Epithelial cell of prostate (primary cell): ENCODE results near the gene NEDD4L.

Experiments
- DNase-seq: peaks from one replicate; pipeline ENCODE4 v3.0.0-alpha.2; 2011; ENCODE audit warnings: low read depth, low spot score
- H3K27ac ChIP-seq: fragments of 450-650 bp; 2 replicates; pipeline ENCODE4 v1.5.1; 2017; ENCODE audit warnings: mild to moderate bottlenecking

Gene NEDD4L

GRCh38 chr18:58397385-58398132 lies 353.5 kb downstream of the NEDD4L start:
- DNase-seq, result no peak
- no peak overlapping the region for H3K27ac ChIP-seq

GRCh38 chr18:58398648-58399398 lies 354.8 kb downstream of the NEDD4L start:
- DNase-seq, result no peak
- no peak overlapping the region for H3K27ac ChIP-seq

DNA sequence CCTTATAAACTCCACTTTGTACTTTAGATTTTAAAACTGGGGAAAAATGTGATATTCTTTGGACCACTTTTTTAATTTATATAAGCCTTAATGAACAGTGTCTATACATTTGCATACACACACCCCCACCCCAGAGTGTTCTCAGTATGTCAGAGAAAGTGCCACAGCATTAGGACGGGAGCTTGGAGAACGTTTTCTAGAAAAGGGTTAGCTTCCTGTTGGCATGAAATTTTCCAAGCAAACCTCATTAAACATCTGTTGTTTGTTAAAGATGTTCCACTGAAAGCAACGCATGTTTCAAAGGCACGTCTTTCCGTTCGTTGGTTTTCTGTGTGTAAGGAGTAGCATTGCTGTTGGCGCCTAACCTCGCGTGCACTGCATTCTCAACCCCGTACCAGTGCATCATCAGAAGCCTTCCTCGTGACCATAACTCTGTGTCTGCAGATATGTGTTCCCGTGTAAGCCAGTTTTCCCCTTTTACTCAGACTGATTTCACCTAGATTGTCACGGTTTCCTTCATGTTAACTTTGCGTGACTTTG lies 356.4 kb downstream of the NEDD4L start:
- H3K27ac ChIP-seq, result no peak overlapping the region
- DNase-seq, result no peak

DNA sequence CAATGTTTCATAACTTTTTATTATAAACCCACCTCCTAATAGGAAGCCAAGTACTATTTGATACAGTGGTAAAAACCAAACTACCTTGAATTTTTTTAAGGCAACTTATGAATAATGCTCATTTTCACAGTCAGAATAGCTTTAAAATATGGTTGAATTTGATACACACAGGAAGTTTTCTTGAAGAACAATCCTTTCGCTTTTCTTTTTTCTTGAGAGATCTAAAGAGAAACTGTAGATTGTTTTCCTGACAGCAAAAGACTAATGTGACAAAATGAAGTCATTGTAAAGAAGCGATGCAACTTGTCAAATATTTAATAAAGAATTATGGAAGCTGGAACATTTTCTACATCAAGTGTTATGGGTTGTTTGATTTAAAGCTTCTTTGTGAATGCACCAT lies 357.2 kb downstream of the NEDD4L start:
- no peak for DNase-seq
- H3K27ac ChIP-seq, result no peak overlapping the region

GRCh38 chr18:58402247-58402646 lies 358.2 kb downstream of the NEDD4L start:
- no peak for DNase-seq
- H3K27ac ChIP-seq, result no peak overlapping the region

GRCh38 chr18:58402951-58403702 lies 359.1 kb downstream of the NEDD4L start:
- H3K27ac ChIP-seq, result no peak overlapping the region
- DNase-seq, result no peak

- no peak for DNase-seq
- H3K27ac ChIP-seq, result no peak overlapping the region
Measured at GRCh38 chr18:58403799-58404455, 359.9 kb downstream of the NEDD4L start.

DNA sequence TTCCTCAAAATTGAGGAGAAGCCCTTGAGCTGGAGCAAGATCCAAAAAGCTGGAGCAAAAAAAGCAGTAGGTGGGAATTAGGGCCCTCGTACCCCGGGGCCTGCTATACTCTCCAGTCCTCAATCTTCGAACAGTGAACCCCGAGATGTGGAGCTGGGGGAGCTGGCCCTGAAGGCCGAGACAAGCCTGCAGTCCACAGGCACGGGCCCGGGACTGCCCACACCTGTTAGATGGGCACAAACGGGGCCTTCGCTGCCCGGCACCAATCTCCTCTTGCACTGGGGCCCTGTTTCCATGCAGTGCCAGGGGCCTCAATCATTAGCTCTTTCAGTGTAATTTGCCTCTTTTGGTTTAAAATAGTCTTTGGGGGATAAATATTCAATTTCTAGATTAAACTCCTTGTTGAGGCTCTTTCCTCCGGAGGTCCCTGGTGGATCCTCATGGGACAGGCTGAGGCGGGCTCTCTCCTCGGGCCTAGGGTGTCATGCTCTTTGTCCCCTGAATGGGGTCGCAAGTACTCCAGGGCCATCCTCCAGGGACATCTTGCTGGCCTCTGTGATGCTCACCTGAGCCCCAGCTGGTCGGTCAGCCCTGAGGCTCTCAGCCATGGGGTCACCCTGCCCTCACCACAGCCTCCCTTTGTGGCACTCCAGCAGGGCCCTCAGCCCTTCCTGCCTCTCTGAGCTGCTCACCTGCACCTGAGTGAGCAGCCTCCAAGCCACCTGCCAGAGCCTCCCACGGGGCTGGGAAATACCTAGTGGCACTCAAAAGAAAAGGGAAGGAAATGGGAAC lies 361.3 kb downstream of the NEDD4L start:
- H3K27ac ChIP-seq, result no peak overlapping the region
- no peak for DNase-seq

DNA sequence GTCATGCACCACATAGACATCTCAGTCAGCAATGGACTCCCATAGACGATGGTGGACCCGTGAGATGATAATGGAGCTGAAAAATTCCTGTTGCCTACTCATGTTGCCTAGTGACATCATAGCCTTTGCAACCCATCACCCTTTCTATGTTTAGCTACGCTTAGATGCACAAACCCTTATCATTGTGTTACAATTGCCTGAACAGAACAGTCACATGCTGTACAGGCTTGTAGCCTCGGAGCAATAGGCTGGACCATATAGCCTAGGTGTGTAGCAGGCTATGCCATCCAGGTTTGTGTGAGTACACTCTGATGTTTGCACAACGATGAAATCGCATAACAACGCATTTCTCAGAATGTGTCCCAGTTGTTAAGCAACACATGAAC lies 363.2 kb downstream of the NEDD4L start:
- no peak for DNase-seq
- no peak overlapping the region for H3K27ac ChIP-seq

GRCh38 chr18:58407649-58408407 lies 363.8 kb downstream of the NEDD4L start:
- DNase-seq, result no peak
- no peak overlapping the region for H3K27ac ChIP-seq

GRCh38 chr18:58408665-58409064 lies 364.6 kb downstream of the NEDD4L start:
- no peak overlapping the region for H3K27ac ChIP-seq
- DNase-seq, result no peak

DNA sequence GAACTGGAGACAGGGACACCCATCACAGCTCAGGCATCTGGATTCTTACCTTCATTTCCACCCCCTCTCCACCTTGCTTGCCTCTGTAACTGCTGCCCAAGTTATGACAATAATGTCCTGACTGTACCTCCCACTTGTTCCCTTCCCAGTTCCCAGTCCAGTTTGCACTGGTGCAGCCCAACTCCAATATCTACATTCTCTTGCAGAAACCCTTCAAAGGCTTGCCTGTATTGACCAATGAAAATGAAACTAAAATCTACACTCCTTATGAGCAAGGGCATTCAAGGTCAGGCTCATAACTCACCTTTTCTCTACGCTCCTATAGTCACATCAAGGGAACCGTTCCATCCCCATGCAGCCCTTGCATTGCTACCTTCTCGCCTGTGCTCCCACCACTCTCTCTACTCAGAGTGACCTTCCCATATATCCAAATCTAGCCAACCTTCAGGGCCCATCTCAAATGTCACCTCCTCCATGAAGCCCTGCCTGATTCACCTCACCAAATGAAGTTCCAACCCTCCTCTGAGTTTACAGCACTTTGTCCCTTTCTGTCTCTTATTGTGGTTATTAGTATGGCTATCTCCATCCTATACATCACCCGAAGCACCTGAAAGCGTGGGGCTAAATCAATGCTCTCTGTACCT lies 365.9 kb downstream of the NEDD4L start:
- DNase-seq, result no peak
- no peak overlapping the region for H3K27ac ChIP-seq

GRCh38 chr18:58411323-58411722 lies 367.3 kb downstream of the NEDD4L start:
- no peak overlapping the region for H3K27ac ChIP-seq
- no peak for DNase-seq

DNA sequence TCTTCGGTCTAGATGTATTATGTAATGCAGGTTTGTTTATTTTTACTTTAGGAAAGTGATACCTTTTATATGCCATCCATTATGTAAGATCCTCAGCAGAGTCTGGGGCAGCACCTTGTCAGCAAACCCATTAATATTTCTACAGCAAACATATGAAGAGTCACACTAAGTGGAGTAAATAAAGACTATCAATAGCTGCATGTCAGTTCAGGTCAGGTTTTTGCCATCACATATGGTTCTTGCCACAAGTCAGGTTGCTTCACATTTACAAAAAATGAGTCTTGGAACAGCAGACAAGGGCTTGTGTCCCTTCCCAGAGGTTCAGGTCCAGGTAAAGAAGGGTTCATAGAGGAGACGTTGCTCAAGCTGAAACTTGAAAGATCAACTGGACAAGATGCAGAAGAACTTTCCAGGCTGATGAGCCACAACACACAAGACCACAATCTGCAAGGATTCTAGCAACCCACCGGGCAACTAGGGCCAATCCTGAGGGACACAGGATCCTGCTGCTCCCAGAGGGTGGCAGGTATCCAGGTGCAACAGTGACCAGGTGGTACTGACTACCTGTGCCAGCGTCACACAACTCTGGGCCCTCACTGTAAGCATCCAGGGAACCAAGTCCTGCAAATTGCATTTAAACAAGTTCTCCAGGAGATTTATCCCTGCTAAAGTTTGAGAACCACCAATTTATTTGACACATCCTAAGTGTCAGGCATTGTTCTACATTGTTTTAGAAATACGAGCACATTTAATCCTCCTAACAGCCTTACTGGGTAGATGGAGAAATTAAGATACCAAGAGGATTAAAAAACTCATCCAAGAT lies 369.0 kb downstream of the NEDD4L start:
- H3K27ac ChIP-seq, result no peak overlapping the region
- no peak for DNase-seq

- H3K27ac ChIP-seq, result no peak overlapping the region
- no peak for DNase-seq
Measured at GRCh38 chr18:58413667-58414628, 369.9 kb downstream of the NEDD4L start.

- DNase-seq, result no peak
- no peak overlapping the region for H3K27ac ChIP-seq
Measured at GRCh38 chr18:58416014-58416703, 372.1 kb downstream of the NEDD4L start.
